Right hindlimb (tissue), 1 donor: ENCODE results near the gene AOAH.
"Not testable (repeated sequence)": the region's sequence is repeated elsewhere in the genome, so short reads cannot be mapped to it uniquely, and the experiment has no call there.

Source experiments
- DNase-seq: peaks from one replicate; pipeline ENCODE4 v3.0.0-alpha.2; 2018

The AOAH gene

GRCh38 chr7:36535866-36536664 lies 188.2 kb downstream of the AOAH start:
- DNase-seq: no peak

GRCh38 chr7:36533717-36534116 lies 190.6 kb downstream of the AOAH start:
- DNase-seq: no peak

- no peak for DNase-seq
Observed at GRCh38 chr7:36532981-36533499, 191.3 kb downstream of the AOAH start.

GRCh38 chr7:36531951-36532350 lies 192.3 kb downstream of the AOAH start:
- no peak for DNase-seq

GRCh38 chr7:36530456-36530855 lies 193.8 kb downstream of the AOAH start:
- no peak for DNase-seq

GRCh38 chr7:36527549-36527913 lies 196.8 kb downstream of the AOAH start:
- no peak for DNase-seq

- no peak for DNase-seq
Observed at GRCh38 chr7:36526863-36527548, 197.3 kb downstream of the AOAH start.

- no peak for DNase-seq
Observed at GRCh38 chr7:36523371-36524101, 200.8 kb downstream of the AOAH start.

GRCh38 chr7:36522453-36523007 lies 201.8 kb downstream of the AOAH start:
- no peak for DNase-seq

- DNase-seq: no peak
Observed at GRCh38 chr7:36521911-36522310, 202.4 kb downstream of the AOAH start.

GRCh38 chr7:36521133-36521532 lies 203.2 kb downstream of the AOAH start:
- no peak for DNase-seq

GRCh38 chr7:36515847-36516246 lies 208.4 kb downstream of the AOAH start:
- DNase-seq: no peak

GRCh38 chr7:36514289-36515243 lies 209.7 kb downstream of the AOAH start:
- no peak for DNase-seq

- DNase-seq: no peak
Observed at GRCh38 chr7:36513393-36513792, 210.9 kb downstream of the AOAH start.

- no peak for DNase-seq
Observed at GRCh38 chr7:36512616-36513015, 211.7 kb downstream of the AOAH start.

- DNase-seq: no peak
Observed at GRCh38 chr7:36509962-36510361, 214.3 kb downstream of the AOAH start.

- DNase-seq: no peak
Observed at GRCh38 chr7:36507475-36508440, 216.5 kb downstream of the AOAH start.

GRCh38 chr7:36506820-36507219 lies 217.5 kb downstream of the AOAH start:
- no peak for DNase-seq

- no peak for DNase-seq
Observed at GRCh38 chr7:36506130-36506798, 218.0 kb downstream of the AOAH start.

GRCh38 chr7:36504617-36505016 lies 219.7 kb downstream of the AOAH start:
- DNase-seq: not testable (repeated sequence)
